Suprapubic skin (tissue), 4 donors: ENCODE data around the gene UVSSA. TPM values are rescaled to one million over a fixed set of nuclear protein-coding genes. Genes with fewer than 3 reads are reported as not detected.
A peak's percentile ranks its signal among the peaks of the same experiment; 100 is the strongest.
"Not testable (repeated sequence)": the region's sequence is repeated elsewhere in the genome, so short reads cannot be mapped to it uniquely, and the experiment has no call there.

Source experiments
- DNase-seq, 2 donors: peaks; one replicate each; pipeline ENCODE4 v3.0.0-alpha.2; 2019; ENCODE audit warnings: low spot score in 2 of 2
- H3K27ac ChIP-seq: fragments of 200-600 bp; sonication (generic); one replicate; pipeline ENCODE4 v1.5.1; 2019
- H3K27me3 ChIP-seq: fragments of 200-600 bp; sonication (generic); one replicate; pipeline ENCODE4 v1.5.1; 2019
- H3K36me3 ChIP-seq: fragments of 200-600 bp; sonication (generic); one replicate; pipeline ENCODE4 v1.5.1; 2019
- H3K4me1 ChIP-seq: fragments of 200-600 bp; sonication (generic); one replicate; pipeline ENCODE4 v1.5.1; 2019
- H3K4me3 ChIP-seq: fragments of 200-600 bp; sonication (generic); one replicate; pipeline ENCODE4 v1.5.1; 2019; ENCODE audit warnings: mild to moderate bottlenecking
- H3K9me3 ChIP-seq: fragments of 200-600 bp; sonication (generic); one replicate; pipeline ENCODE4 v1.5.1; 2019
- CTCF ChIP-seq, 2 donors: fragments of 200-600 bp in 1 of 2; fragments of 450-650 bp in 1 of 2; sonication (generic) in 1 of 2; IDR thresholded peaks; one replicate each; pipeline ENCODE4 v1.5.1; 2016 to 2019; ENCODE audit warnings: antibody characterized with exemption in 2 of 2, mild to moderate bottlenecking in 1 of 2, moderate library complexity in 1 of 2
- EP300 ChIP-seq: sonication (generic); formaldehyde crosslinking; IDR thresholded peaks from one replicate; pipeline ENCODE4 v1.6.1; 2017; ENCODE audit warnings: antibody characterized with exemption
- POLR2A ChIP-seq, 2 donors: fragments of 450-650 bp; IDR thresholded peaks; one replicate each; pipeline ENCODE4 v1.6.1; 2017; ENCODE audit warnings: antibody characterized with exemption in 2 of 2, mild to moderate bottlenecking in 2 of 2, moderate library complexity in 2 of 2
- POLR2AphosphoS5 ChIP-seq, 3 donors: sonication (generic); formaldehyde crosslinking; IDR thresholded peaks; one replicate each; pipeline ENCODE4 v1.6.1; 2017; ENCODE audit warnings: antibody characterized with exemption in 3 of 3
- WGBS: methylation state at CpG from one replicate; pipeline ENCODE4 v1.1.5; 2018; 5-methylcytosine and 5-hydroxymethylcytosine counted together
- total RNA-seq, 4 donors: library from RNA; depleted of rRNA; stranded (reverse); fragments of >200 nt; gene quantifications; one replicate each; pipeline ENCODE4 v1.1.0, GENCODE V29; 2016

UVSSA gene
- total RNA-seq, 4 donors from 2014 or later, result 16.2 to 107 (median 24.9) TPM

DNA sequence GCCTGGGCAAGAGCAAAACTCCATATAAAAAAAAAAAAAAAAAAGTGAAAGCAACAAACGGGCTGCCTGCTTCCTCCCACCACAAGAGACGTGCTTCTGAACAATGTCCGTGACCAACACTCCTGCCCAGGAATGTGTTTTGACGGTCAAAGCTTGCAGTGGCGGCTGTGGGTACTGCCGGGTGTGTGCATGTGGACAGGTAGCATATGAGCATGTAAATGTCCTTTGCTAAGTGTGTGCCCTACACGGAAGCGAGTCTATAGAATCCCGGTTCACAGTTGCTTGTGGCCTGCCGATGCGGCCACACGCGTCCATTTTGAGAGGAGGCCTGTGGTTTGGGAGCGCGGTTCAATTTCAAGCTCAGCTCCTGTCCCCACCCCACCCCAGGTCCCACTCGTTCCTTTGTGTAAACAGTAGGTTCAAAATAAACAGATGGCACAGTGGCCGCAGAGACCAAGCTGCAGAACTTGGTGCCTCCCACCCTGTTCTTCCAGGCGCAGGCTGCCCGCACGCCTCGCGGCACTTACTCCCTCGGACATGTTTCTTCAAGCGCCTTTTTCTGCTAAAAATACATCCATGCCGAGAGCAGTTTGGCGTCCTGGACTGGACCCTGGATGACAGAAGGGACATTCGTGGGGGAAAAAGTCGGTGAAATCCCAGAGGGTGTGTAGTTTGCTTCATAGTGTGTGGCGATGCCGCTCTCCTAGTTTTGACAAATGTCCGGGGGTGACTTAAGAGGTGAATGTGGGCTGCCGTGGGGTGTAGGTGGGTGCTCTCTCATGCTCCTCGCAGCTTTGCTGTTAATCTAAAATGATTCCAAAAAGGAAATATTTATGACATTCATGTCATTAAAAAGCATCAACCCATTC, 70.7 kb downstream of the UVSSA start:
- H3K36me3 ChIP-seq, result no peaks in the 10 kb centered on the region
- H3K4me3 ChIP-seq, result no peak overlapping the region
- peaks cover 82% of the 10 kb centered on the region for H3K27me3 ChIP-seq
- 73% methylated on average over 33 of the region's 33 CpGs for WGBS
- TF ChIP-seq POLR2A (IDR thresholded peaks at IDR 0.05), result no peak
- TF ChIP-seq POLR2AphosphoS5 (IDR thresholded peaks at IDR 0.05), result no peak
- no peak for TF ChIP-seq EP300
- no peak for TF ChIP-seq CTCF (IDR thresholded peaks at IDR 0.05)
- H3K27ac ChIP-seq, result no peak overlapping the region
- peak in 1 of 2 donors; percentile 36 for DNase-seq
- H3K9me3 ChIP-seq, result no peaks in the 10 kb centered on the region
- H3K4me1 ChIP-seq, result peaks cover 6% of the 10 kb centered on the region

DNA sequence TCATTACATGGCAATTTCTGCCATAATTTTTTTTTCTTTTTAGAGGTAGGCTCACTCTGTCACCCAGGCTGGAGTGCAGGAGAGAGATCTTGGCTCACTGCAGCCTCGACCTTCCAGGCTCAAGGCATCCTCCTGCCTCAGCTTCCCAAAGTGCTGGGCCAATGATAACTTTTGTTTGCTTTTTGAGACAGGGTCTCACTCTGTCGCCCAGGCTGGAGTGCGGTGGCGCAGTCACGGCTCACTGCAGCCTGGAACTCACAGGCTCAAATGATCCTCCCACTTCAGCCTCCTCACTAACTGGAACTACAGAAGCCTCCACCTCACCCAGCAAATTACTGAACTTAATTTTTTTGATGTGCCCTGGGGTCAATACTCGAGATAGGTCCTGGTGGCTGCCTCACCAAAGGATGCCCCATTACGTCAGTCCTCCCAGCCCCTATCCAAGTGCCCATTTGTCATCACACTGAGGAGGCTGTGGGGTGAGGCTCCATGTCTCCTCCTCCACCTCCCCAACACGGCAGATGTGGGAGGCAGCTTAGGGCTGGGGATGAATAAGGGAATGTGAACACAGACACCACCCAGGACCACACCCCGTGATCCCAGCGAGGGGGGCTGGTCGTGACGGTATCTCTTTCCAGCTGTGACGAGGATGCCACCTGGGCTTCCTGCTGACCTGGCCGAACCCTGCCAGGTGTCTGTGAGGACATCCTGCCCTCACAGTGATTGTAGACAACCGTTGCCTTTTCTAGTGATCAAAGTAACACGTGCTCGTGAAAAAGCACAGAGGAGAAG, 71.7 kb downstream of the UVSSA start:
- 64% methylated on average over 10 of the region's 17 CpGs for WGBS
- Histone ChIP-seq H3K36me3 (no peaks in the 10 kb centered on the region), H3K27ac (no peak overlapping the region), H3K9me3 (no peaks in the 10 kb centered on the region), H3K4me3 (no peak overlapping the region), H3K4me1 (peaks cover 6% of the 10 kb centered on the region), H3K27me3 (peaks cover 78% of the 10 kb centered on the region)
- TF ChIP-seq POLR2A (IDR thresholded peaks at IDR 0.05), result no peak
- TF ChIP-seq EP300, result no peak
- TF ChIP-seq CTCF (IDR thresholded peaks at IDR 0.05), result no peak
- no peak for TF ChIP-seq POLR2AphosphoS5 (IDR thresholded peaks at IDR 0.05)
- peak in 1 of 2 donors; percentile 43 for DNase-seq

DNA sequence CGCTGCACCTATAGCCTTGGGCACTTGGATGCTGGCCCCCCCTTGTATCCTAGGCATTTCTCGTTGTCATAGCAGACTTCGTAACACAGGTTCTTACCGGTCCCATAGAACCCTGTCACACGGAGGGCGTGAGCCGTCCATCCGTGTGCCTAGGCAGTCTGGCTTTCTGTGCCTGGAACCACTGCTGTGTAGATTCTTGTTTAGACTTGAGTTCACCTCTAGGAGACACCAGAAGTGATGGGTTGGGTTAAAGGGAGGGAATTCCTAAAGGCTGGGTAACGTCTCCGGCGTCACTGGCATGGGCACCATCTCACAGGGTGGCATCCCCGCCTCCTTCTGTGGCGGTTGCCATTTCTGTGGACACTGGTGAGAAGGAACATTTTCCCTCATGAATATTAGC, 72.7 kb downstream of the UVSSA start:
- no peaks in the 10 kb centered on the region for H3K36me3 ChIP-seq
- peak in 1 of 2 donors; percentile 37 for DNase-seq

DNA sequence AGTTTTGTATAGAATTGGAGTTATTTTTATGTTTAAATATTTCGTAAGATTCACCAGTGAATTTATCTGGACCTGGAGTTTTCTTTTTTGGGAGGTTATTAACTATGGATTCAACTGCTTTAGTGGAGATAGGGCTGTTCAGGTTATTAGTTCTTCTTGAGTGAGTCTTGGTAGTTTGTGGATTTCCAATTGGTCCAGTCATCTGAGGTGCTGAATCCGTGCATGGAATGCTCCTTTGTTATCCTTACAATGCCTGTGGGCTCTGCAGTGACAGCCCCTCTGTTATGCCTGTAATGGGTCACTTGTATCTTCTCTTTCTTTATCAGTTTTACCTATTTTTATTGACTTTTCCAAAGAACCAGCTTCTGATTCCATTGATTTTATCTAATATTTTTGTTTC, 74.6 kb downstream of the UVSSA start:
- no peaks in the 10 kb centered on the region for H3K9me3 ChIP-seq
- WGBS, result 38% methylated on average over 2 of the region's 2 CpGs
- TF ChIP-seq CTCF (IDR thresholded peaks at IDR 0.05), result no peak
- TF ChIP-seq POLR2AphosphoS5 (IDR thresholded peaks at IDR 0.05), result no peak
- TF ChIP-seq POLR2A (IDR thresholded peaks at IDR 0.05), result no peak
- no peak for TF ChIP-seq EP300
- H3K27ac ChIP-seq, result no peak overlapping the region
- no peaks in the 10 kb centered on the region for H3K36me3 ChIP-seq
- DNase-seq, result no peak
- no peaks in the 10 kb centered on the region for H3K4me1 ChIP-seq
- no peak overlapping the region for H3K4me3 ChIP-seq
- H3K27me3 ChIP-seq, result peaks cover 77% of the 10 kb centered on the region

More for the DNA sequence above, 72.7 kb downstream of the UVSSA start:
- Histone ChIP-seq H3K9me3 (no peaks in the 10 kb centered on the region), H3K4me3 (no peak overlapping the region), H3K4me1 (peaks cover under 1% of the 10 kb centered on the region), H3K27me3 (peaks cover 78% of the 10 kb centered on the region), H3K27ac (no peak overlapping the region)
- no peak for TF ChIP-seq CTCF (IDR thresholded peaks at IDR 0.05)
- no peak for TF ChIP-seq POLR2AphosphoS5 (IDR thresholded peaks at IDR 0.05)
- TF ChIP-seq POLR2A (IDR thresholded peaks at IDR 0.05), result no peak
- no peak for TF ChIP-seq EP300
- WGBS, result 71% methylated on average over 13 of the region's 13 CpGs

- TF ChIP-seq POLR2AphosphoS5 (IDR thresholded peaks at IDR 0.05) (no peak), CTCF (IDR thresholded peaks at IDR 0.05) (no peak), EP300 (no peak), POLR2A (IDR thresholded peaks at IDR 0.05) (no peak)
- no peak for DNase-seq
- no peaks in the 10 kb centered on the region for H3K4me1 ChIP-seq
- H3K27me3 ChIP-seq, result peaks cover 40% of the 10 kb centered on the region
- no peaks in the 10 kb centered on the region for H3K36me3 ChIP-seq
- H3K9me3 ChIP-seq, result no peaks in the 10 kb centered on the region
- H3K27ac ChIP-seq, result no peak overlapping the region
- H3K4me3 ChIP-seq, result no peak overlapping the region
- WGBS, result 77% methylated on average over 5 of the region's 5 CpGs
Measured at GRCh38 chr4:1427010-1427409, 80.0 kb downstream of the UVSSA start.

DNA sequence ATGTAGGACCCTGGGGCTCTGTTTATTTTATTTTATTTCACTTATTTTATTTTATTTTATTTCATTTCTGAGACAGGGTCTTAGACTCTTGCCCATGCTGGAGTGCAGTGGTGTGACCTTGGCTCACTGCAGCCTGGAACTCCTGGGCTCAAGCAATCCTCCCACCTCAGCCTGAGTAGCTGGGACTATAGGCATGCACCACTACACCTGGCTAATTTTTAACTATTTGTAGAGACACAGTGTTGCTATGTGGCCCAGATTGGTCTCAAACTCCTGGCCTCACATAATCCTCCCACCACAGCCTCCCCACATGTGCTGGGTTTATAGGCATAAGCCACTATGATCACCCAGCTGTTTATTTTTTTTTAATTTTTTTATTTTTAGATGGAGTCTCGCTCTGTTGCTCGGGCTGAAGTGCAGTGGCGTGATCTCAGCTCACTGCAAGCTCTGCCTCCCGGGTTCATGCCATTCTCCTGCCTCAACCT, 96.7 kb downstream of the UVSSA start:
- H3K4me3 ChIP-seq, H3K27ac ChIP-seq, H3K9me3 ChIP-seq, DNase-seq, H3K36me3 ChIP-seq, H3K4me1 ChIP-seq: not testable (repeated sequence)
- peaks cover 33% of the 10 kb centered on the region for H3K27me3 ChIP-seq
- 86% methylated on average over 4 of the region's 4 CpGs for WGBS
